ENCODE results near the gene TFF3. TPM values are rescaled to one million over a fixed set of nuclear protein-coding genes. Genes with fewer than 3 reads are reported as not detected.
A peak's percentile ranks its signal among the peaks of the same experiment; 100 is the strongest.

The TFF3 gene
- total and polyA plus RNA-seq, 5 donors, result 1.2 to 2.6 (median 1.9) TPM

DNA sequence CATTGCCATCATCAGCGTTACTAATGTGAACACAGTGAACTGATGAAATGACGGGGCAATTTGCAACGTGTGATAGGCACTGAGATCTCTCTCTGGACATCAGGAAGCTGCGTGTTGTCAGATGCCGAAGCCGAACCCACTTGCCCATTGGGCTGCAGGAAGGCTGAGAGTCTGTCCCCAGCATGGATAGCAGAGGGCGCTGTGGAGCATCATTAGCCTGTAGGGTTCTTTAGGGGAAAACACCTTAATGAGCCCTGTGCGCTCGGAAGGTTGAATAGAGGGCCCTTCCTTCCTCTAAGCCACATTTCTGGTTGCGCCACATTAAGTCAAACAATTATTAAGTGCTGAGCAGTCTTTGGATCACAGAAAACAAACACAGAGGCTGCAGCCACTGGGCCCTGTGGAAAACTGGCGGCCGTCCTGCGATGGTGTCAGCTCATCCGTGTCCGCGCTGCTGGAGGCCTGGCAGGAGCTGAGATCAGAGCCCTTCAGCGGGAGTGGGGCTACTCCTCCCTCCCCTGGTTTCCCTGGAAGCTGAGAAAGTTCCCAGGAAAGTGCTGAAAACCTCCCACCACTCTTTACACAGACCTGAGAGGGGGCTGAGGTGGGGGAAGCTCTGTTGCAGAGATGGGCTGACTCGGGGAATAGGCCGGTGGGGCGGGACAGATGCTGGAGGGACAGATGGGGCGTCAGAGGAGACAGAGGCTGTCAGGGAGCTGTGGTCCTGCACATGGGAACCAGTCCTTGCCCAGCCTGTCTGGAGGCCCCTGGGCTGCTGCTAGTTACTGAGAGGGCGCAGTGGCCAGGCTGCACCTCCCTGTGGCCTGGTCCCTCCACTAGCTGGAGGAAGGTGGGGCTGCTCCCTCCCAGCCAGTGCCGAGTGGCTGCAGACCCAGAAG lies 22.9 kb upstream of the TFF3 start:
- peak; percentile 72 to 85 for ATAC-seq
- Histone ChIP-seq H3K4me3 (ENCODE audit: low read length) (no peak overlapping the region), H3K27me3 (ENCODE audit: control insufficient read depth, insufficient read depth) (no peaks in the 10 kb centered on the region), H3K4me1 (ENCODE audit: control insufficient read depth, insufficient read depth, low read length) (no peaks in the 10 kb centered on the region), H3K9me3 (ENCODE audit: control insufficient read depth, low read length) (no peaks in the 10 kb centered on the region), H3K27ac (ENCODE audit: low read length) (no peak overlapping the region)
- 39% methylated on average over 23 of the region's 23 CpGs for WGBS
- intact Hi-C loops (cut with DNase I), result no loop called here
- DNase-seq, result peak in 2 of 3 donors; percentile 56 to 79

DNA sequence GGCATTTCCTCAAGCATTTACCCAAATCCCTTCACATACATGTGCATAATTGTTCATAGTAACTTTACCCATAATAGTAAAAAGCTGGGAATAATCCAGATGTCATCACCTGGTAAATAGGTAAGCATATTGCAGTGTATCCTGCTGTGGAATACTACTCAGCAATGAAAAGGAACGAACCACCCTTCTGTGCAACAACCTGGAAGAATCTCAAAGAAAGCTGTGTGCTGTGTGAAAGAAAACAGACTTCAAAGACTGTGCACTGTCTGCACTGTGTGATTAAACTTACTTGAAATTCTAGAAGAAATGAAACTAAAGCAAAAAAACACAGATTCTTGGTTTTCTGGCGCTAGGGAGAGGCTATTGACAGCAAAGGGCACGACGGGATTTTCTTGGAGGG lies 22.1 kb upstream of the TFF3 start:
- ATAC-seq, result no peak
- DNase-seq, result no peak
- H3K4me3 ChIP-seq (ENCODE audit: low read length), result no peak overlapping the region
- H3K27ac ChIP-seq (ENCODE audit: low read length), result no peak overlapping the region
- intact Hi-C loops (cut with DNase I), result no loop called here
- H3K27me3 ChIP-seq (ENCODE audit: control insufficient read depth, insufficient read depth), result no peaks in the 10 kb centered on the region
- H3K4me1 ChIP-seq (ENCODE audit: control insufficient read depth, insufficient read depth, low read length), result no peaks in the 10 kb centered on the region
- WGBS, result 93% methylated on average over 4 of the region's 4 CpGs
- H3K9me3 ChIP-seq (ENCODE audit: control insufficient read depth, low read length), result no peaks in the 10 kb centered on the region

DNA sequence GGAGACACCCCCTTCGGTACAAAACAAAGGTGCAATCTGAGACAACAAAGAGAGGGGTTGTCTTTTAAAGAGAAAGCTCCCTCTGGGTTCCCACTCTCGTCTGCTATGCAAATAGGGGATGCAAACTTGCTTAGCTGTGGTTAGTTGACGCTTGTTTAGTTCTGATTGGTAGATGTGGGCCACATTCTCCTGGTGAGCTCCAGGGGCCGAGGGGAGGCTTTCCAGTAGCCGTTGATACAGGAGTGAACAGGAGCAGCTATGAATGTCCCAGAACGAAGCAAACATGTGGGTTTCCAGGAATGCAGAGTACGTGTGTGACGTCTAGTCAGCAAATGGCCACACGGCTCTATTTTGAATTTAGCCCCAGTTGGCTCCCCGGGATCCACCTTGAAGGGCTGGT lies 20.8 kb upstream of the TFF3 start:
- Histone ChIP-seq H3K27ac (ENCODE audit: low read length) (no peak overlapping the region), H3K9me3 (ENCODE audit: control insufficient read depth, low read length) (peaks cover 2% of the 10 kb centered on the region), H3K27me3 (ENCODE audit: control insufficient read depth, insufficient read depth) (no peaks in the 10 kb centered on the region), H3K4me3 (ENCODE audit: low read length) (no peak overlapping the region), H3K4me1 (ENCODE audit: control insufficient read depth, insufficient read depth, low read length) (no peaks in the 10 kb centered on the region)
- intact Hi-C loops (cut with DNase I), result no loop called here
- ATAC-seq (no peak), DNase-seq (no peak)
- WGBS, result 23% methylated on average over 10 of the region's 10 CpGs

DNA sequence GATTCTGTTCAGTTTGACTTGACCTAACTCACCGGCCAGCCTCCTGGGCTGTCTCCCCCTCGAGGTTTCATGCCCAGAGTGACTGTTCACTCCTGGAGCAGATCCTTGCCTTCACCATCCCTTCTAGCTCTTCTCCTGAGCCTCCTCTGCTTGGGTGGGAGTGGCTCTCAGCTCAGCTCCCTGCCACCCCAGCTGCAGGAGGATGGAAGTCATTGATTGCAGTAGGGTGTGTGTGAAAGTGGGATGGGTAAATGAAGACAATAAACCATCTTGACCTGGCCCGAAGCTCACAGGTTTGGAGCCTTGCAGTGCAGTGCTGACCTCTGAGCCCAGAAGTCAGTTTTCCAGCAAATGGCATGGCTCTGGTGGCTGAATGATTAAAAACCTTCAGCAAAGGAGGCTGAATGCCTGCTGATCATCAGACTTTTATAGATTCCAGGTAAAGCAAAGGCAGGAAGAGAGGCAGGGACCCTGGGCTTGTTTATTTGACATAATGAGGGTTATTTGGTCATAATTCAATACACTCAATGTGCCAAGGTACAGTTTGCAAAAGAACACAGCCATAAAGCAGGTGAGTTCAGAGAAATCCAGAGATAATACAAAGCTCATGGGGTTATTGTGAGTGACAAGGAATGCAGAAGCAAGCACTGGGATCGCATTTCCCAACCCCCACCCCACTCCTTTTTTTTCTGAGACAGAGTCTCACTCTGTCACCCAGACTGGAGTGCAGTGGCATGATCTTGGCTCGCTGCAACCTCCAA lies 17.5 kb upstream of the TFF3 start:
- Histone ChIP-seq H3K4me3 (ENCODE audit: low read length) (no peak overlapping the region), H3K4me1 (ENCODE audit: control insufficient read depth, insufficient read depth, low read length) (no peaks in the 10 kb centered on the region), H3K9me3 (ENCODE audit: control insufficient read depth, low read length) (peaks cover 2% of the 10 kb centered on the region), H3K27me3 (ENCODE audit: control insufficient read depth, insufficient read depth) (no peaks in the 10 kb centered on the region), H3K27ac (ENCODE audit: low read length) (no peak overlapping the region)
- ATAC-seq (no peak), DNase-seq (no peak)
- 81% methylated on average over 5 of the region's 5 CpGs for WGBS
- intact Hi-C loops (cut with DNase I), result no loop called here

DNA sequence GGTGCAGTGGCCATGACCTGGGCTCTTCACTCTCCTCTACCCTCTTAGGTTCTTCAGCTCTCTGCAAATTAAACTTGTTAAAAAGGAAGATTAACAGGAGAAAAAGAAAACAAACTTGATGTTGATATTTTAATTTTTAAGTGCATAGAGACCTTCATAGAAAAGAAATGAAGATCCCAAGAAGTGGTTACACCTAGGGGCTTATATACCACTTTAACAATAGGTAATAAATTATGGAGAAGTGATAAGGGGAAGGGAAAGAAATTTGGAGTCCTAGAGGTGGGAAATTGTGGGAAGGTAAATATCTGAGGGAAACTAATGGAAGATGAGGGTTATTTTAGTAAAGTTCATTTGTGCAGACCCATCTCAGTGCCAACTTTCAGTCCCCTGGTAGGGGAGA lies 16.5 kb upstream of the TFF3 start:
- Histone ChIP-seq H3K27ac (ENCODE audit: low read length) (no peak overlapping the region), H3K27me3 (ENCODE audit: control insufficient read depth, insufficient read depth) (no peaks in the 10 kb centered on the region), H3K9me3 (ENCODE audit: control insufficient read depth, low read length) (peaks cover 2% of the 10 kb centered on the region), H3K4me3 (ENCODE audit: low read length) (no peak overlapping the region), H3K4me1 (ENCODE audit: control insufficient read depth, insufficient read depth, low read length) (no peaks in the 10 kb centered on the region)
- DNase-seq (no peak), ATAC-seq (no peak)
- intact Hi-C loops (cut with DNase I), result no loop called here

DNA sequence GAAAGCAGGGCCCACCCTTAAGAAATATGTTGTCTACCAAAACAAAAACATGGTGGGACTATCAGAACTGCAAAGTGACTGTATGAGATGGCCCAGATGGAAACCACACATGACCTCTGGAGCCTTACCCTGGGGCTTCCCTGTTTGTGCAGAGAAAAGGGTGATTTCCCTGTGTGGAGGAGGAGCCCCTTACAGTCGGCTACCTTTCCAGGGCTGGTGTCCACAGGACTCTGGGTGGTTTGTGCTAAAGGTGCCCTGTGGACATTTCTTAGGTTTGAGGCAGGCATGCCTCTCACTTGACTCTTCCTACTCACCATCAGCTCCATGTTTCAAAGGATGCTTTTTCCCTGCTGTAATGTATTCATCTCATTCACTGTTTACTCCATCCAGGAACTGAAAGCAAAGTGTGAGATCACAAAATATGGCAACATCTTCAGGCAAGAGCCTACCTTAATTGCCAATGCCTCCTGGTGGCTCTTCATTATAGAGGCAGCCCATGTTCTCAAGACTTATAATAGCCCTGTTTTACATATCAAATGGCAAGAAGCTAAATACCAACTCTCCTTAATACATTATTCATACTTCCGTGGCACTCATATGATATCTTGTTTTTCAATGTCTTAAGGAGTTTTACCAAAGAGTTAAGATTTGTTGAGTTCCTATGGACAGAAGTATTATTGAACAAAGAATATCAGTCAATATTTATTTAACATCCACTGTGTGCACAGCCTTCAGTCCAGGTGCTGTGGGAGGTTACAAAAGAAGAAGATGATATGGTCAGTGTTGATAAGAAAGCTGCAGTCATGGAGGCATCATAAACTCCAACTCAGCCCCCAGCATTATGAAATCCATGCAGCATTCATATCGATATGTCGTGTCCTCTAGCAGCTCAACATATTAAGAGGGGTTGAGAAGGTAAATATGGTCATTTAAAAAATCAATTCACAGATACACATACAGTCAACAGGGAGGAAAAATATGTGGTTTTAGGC lies 15.5 kb upstream of the TFF3 start:
- Histone ChIP-seq H3K9me3 (ENCODE audit: control insufficient read depth, low read length) (peaks cover 2% of the 10 kb centered on the region), H3K27me3 (ENCODE audit: control insufficient read depth, insufficient read depth) (no peaks in the 10 kb centered on the region), H3K4me3 (ENCODE audit: low read length) (no peak overlapping the region), H3K27ac (ENCODE audit: low read length) (no peak overlapping the region), H3K4me1 (ENCODE audit: control insufficient read depth, insufficient read depth, low read length) (no peaks in the 10 kb centered on the region)
- WGBS, result 92% methylated on average over 4 of the region's 4 CpGs
- no peak for DNase-seq
- ATAC-seq, result no peak
- intact Hi-C loops (cut with DNase I), result no loop called here

DNA sequence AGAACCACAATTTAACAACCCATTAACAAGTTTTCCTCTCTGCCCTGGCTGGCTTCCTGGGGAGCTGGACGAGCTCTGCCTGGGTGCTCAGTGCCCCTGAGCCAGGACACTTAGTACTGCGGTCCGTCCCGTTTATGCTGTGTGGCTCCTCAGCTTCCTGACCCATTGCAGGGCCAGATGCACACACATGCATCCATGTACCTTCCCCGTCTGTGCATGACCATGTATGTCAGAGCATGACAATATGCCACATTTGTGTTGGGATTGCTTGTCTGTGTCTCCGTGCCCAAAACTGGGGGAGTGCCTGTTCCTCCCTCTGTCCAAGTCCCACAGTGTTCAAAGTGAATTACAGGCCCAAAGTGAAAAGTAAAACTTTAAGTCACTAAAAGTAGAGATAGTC lies 9.7 kb upstream of the TFF3 start:
- WGBS, result 80% methylated on average over 6 of the region's 6 CpGs
- Histone ChIP-seq H3K27me3 (ENCODE audit: control insufficient read depth, insufficient read depth) (no peaks in the 10 kb centered on the region), H3K4me1 (ENCODE audit: control insufficient read depth, insufficient read depth, low read length) (no peaks in the 10 kb centered on the region), H3K9me3 (ENCODE audit: control insufficient read depth, low read length) (no peaks in the 10 kb centered on the region), H3K4me3 (ENCODE audit: low read length) (no peak overlapping the region), H3K27ac (ENCODE audit: low read length) (no peak overlapping the region)
- DNase-seq, result no peak
- intact Hi-C loops (cut with DNase I), result no loop called here
- no peak for ATAC-seq

DNA sequence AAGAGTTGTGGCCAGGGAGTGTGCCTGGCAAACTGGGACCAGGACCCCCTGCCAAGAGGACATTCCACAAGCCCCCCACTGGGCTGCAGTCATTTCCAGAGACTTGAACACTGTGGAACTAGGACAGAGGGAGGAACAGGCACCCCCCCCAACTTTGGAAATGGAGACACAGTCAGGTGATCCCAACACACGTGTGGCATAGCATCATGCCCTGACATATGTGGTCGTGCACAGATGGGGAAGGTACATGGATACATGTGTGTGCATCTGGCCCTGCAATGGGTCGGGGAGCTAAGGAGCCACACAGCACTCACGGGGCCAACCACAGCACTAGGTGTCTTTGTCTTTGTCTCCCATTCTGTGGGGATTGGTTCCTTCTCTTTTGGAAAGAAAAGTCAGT lies 6.6 kb upstream of the TFF3 start:
- Histone ChIP-seq H3K9me3 (ENCODE audit: control insufficient read depth, low read length) (no peaks in the 10 kb centered on the region), H3K4me3 (ENCODE audit: low read length) (no peak overlapping the region), H3K4me1 (ENCODE audit: control insufficient read depth, insufficient read depth, low read length) (no peaks in the 10 kb centered on the region), H3K27me3 (ENCODE audit: control insufficient read depth, insufficient read depth) (no peaks in the 10 kb centered on the region), H3K27ac (ENCODE audit: low read length) (no peak overlapping the region)
- intact Hi-C loops (cut with DNase I), result no loop called here
- 88% methylated on average over 4 of the region's 4 CpGs for whole genome bisulfite sequencing
- ATAC-seq (no peak), DNase-seq (no peak)

DNA sequence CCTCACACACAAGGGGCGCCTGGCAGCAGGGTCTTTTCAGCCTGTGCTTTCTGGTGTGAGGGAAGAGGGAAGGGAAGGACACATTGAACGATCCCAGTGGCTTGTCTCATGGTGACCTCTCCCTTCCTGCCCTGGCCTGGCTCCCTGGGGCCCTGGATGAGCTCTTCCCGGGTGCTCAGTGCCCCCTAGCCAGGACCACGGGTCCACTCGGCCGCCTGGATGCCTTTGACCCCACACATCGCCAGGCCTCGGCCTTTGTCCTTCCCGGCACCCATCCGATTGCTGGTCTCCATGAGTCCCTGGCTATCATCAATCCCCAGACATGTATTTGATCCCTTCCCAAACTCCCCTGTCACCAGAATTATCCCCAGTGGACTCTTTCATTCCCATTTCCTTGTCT lies 6.0 kb upstream of the TFF3 start:
- ATAC-seq (no peak), DNase-seq (no peak)
- H3K9me3 ChIP-seq (ENCODE audit: control insufficient read depth, low read length), result no peaks in the 10 kb centered on the region
- H3K27ac ChIP-seq (ENCODE audit: low read length), result no peak overlapping the region
- H3K4me1 ChIP-seq (ENCODE audit: control insufficient read depth, insufficient read depth, low read length), result no peaks in the 10 kb centered on the region
- WGBS, result 90% methylated on average over 10 of the region's 10 CpGs
- intact Hi-C loops (cut with DNase I), result no loop called here
- H3K27me3 ChIP-seq (ENCODE audit: control insufficient read depth, insufficient read depth), result no peaks in the 10 kb centered on the region
- H3K4me3 ChIP-seq (ENCODE audit: low read length), result no peak overlapping the region

DNA sequence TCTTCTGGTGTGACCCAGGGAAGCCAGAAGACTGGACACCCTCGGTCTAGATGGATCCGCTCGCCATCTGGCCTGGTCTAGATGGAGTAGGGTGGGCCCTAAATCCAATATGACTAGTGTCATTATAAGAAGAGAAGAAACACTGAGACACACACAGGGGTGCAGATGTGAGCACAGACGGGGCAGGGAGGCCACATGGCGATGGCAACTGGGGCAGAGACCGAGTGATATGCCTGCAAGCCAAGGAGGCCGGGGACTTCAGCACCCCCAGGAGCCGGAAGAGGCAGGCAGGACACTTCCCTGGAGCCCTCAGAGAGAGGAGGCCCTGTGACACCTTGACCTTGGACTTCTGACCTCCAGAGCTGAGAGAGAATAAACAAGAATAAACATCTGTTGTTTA lies 5.6 kb upstream of the TFF3 start:
- Histone ChIP-seq H3K27me3 (ENCODE audit: control insufficient read depth, insufficient read depth) (no peaks in the 10 kb centered on the region), H3K27ac (ENCODE audit: low read length) (no peak overlapping the region), H3K9me3 (ENCODE audit: control insufficient read depth, low read length) (no peaks in the 10 kb centered on the region), H3K4me3 (ENCODE audit: low read length) (no peak overlapping the region), H3K4me1 (ENCODE audit: control insufficient read depth, insufficient read depth, low read length) (no peaks in the 10 kb centered on the region)
- DNase-seq (no peak), ATAC-seq (no peak)
- intact Hi-C loops (cut with DNase I), result no loop called here
- 94% methylated on average over 8 of the region's 8 CpGs for WGBS

All from right cardiac atrium (tissue), 5 donors.